HEK293T (cell line): ENCODE results near the gene ZP2.

Experiments used
- CTCF ChIA-PET: fragments of 350-600 bp; formaldehyde crosslinking; extraction: SDS; loops from one replicate; lab custom pipeline; 2021; ENCODE audit warnings: antibody characterized with exemption, inconsistent platforms; lab: Yijun Ruan, JAX
- POLR2A ChIA-PET: fragments of 350-600 bp; formaldehyde crosslinking; extraction: SDS; loops from one replicate; lab custom pipeline; 2020; ENCODE audit warnings: antibody characterized with exemption, inconsistent platforms; lab: Yijun Ruan, JAX
- DNase-seq: peaks from one replicate; pipeline ENCODE4 v3.0.0; 2012; ENCODE audit warnings: mixed read lengths; ENCODE audit errors: extremely low spot score
- ARNT ChIP-seq: fragments of 450-650 bp; IDR thresholded peaks from 2 replicates; pipeline ENCODE4 v1.6.1; 2017; ENCODE audit warnings: mild to moderate bottlenecking
- BHLHE40 ChIP-seq: fragments of 450-650 bp; IDR thresholded peaks from 2 replicates; pipeline ENCODE4 v1.6.1; 2016; ENCODE audit warnings: mild to moderate bottlenecking, moderate library complexity, borderline replicate concordance
- CTBP1 ChIP-seq: fragments of 450-650 bp; IDR thresholded peaks from 2 replicates; pipeline ENCODE4 v1.6.1; 2016; ENCODE audit warnings: borderline replicate concordance
- ELF4 ChIP-seq: fragments of 450-650 bp; IDR thresholded peaks from 2 replicates; pipeline ENCODE4 v1.6.1; 2017; ENCODE audit warnings: antibody characterized with exemption
- FOXA1 ChIP-seq: fragments of 450-650 bp; IDR thresholded peaks from 2 replicates; pipeline ENCODE4 v1.6.1; 2016; ENCODE audit warnings: mild to moderate bottlenecking
- FOXK2 ChIP-seq: fragments of 450-650 bp; IDR thresholded peaks from 2 replicates; pipeline ENCODE4 v1.6.1; 2016; ENCODE audit warnings: mild to moderate bottlenecking
- FOXM1 ChIP-seq: fragments of 450-650 bp; IDR thresholded peaks from 2 replicates; pipeline ENCODE4 v1.6.1; 2017; ENCODE audit warnings: mild to moderate bottlenecking, borderline replicate concordance
- HDGF ChIP-seq: fragments of 450-650 bp; IDR thresholded peaks from 2 replicates; pipeline ENCODE4 v1.6.1; 2017; ENCODE audit warnings: antibody characterized with exemption, borderline replicate concordance
- L3MBTL2 ChIP-seq: fragments of 450-650 bp; conservative IDR thresholded peaks from 2 replicates; pipeline ENCODE4 v1.6.1; 2016; ENCODE audit warnings: mild to moderate bottlenecking
- LEF1 ChIP-seq: fragments of 450-650 bp; IDR thresholded peaks from 2 replicates; pipeline ENCODE4 v1.6.1; 2017; ENCODE audit warnings: mild to moderate bottlenecking, borderline replicate concordance
- NFRKB ChIP-seq: fragments of 450-650 bp; IDR thresholded peaks from 2 replicates; pipeline ENCODE4 v1.6.1; 2016; ENCODE audit warnings: mild to moderate bottlenecking, moderate library complexity
- PKNOX1 ChIP-seq: fragments of 450-650 bp; IDR thresholded peaks from 2 replicates; pipeline ENCODE4 v1.6.1; 2016
- SP1 ChIP-seq: fragments of 450-650 bp; IDR thresholded peaks from 2 replicates; pipeline ENCODE4 v1.6.1; 2017
- SUZ12 ChIP-seq: fragments of 450-650 bp; IDR thresholded peaks from 2 replicates; pipeline ENCODE4 v1.6.1; 2016; ENCODE audit warnings: mild to moderate bottlenecking
- TARDBP ChIP-seq: fragments of 450-650 bp; IDR thresholded peaks from 2 replicates; pipeline ENCODE4 v1.6.1; 2016
- ZNF384 ChIP-seq: fragments of 450-650 bp; IDR thresholded peaks from 2 replicates; pipeline ENCODE4 v1.6.1; 2016

ZP2 gene

GRCh38 chr16:21194771-21195301 lies 16.5 kb downstream of the ZP2 start:
- DNase-seq, result no peak
- ChIA-PET POLR2A (interaction anchor here (1.7 kb wide), 1 partner anchor 106 kb away, joined by 3 read pairs; no protein-coding TSS in a partner anchor), CTCF (interaction anchor here (0.7 kb wide), 1 partner anchor 79 kb away, joined by 3 read pairs; no protein-coding TSS in a partner anchor)
- TF ChIP-seq ELF4 (no peak), LEF1 (no peak), SP1 (no peak), NFRKB (no peak), FOXK2 (no peak), FOXM1 (no peak), ARNT (no peak), SUZ12 (no peak), CTBP1 (no peak), BHLHE40 (no peak), L3MBTL2 (no peak), FOXA1 (no peak)

- POLR2A ChIA-PET, result no interaction called here
Observed at GRCh38 chr16:21192991-21193390, 18.4 kb downstream of the ZP2 start.

GRCh38 chr16:21190599-21190998 lies 20.8 kb downstream of the ZP2 start:
- no peak for DNase-seq
- TF ChIP-seq HDGF (no peak), FOXM1 (no peak)
- ChIA-PET CTCF (no interaction called here), POLR2A (no interaction called here)

More at GRCh38 chr16:21192991-21193390, 18.4 kb downstream of the ZP2 start:
- no peak for TF ChIP-seq ARNT
- TF ChIP-seq CTBP1, result no peak
- no peak for TF ChIP-seq FOXK2
- TF ChIP-seq FOXM1, result no peak
- TF ChIP-seq L3MBTL2, result no peak
- CTCF ChIA-PET, result no interaction called here
- no peak for DNase-seq

GRCh38 chr16:21190013-21190412 lies 21.4 kb downstream of the ZP2 start:
- CTCF ChIA-PET, result no interaction called here
- TF ChIP-seq TARDBP (no peak), PKNOX1 (no peak), SUZ12 (no peak)
- POLR2A ChIA-PET, result no interaction called here
- no peak for DNase-seq

- ChIA-PET POLR2A (interaction anchor here (0.8 kb wide), 1 partner anchor 111 kb away, joined by 4 read pairs; no protein-coding TSS in a partner anchor), CTCF (interaction anchor here (0.6 to 1.9 kb wide), 5 partner anchors 8 to 1575 kb away, joined by 3 to 9 read pairs (median 4); partner anchors contain the start of gene LDAF1)
- no peak for DNase-seq
- TF ChIP-seq BHLHE40 (no peak), FOXK2 (no peak), CTBP1 (no peak), TARDBP (no peak), FOXM1 (no peak), ARNT (no peak), HDGF (no peak), L3MBTL2 (no peak), SP1 (no peak)
Observed at GRCh38 chr16:21189311-21189710, 22.1 kb downstream of the ZP2 start.

GRCh38 chr16:21186326-21186691 lies 25.1 kb downstream of the ZP2 start:
- ChIA-PET POLR2A (interaction anchor here (0.9 kb wide), 1 partner anchor 115 kb away, joined by 4 read pairs; no protein-coding TSS in a partner anchor), CTCF (interaction anchor here (0.9 to 1.1 kb wide), 2 partner anchors 91 to 114 kb away, joined by 3 read pairs; no protein-coding TSS in a partner anchor)
- TF ChIP-seq NFRKB, result no peak
- TF ChIP-seq FOXK2, result no peak
- TF ChIP-seq FOXM1, result no peak
- TF ChIP-seq ZNF384, result no peak
- TF ChIP-seq FOXA1, result no peak
- no peak for TF ChIP-seq LEF1
- TF ChIP-seq ARNT, result no peak
- no peak for TF ChIP-seq SUZ12
- no peak for TF ChIP-seq HDGF
- no peak for TF ChIP-seq L3MBTL2
- TF ChIP-seq BHLHE40, result no peak
- TF ChIP-seq PKNOX1, result no peak
- TF ChIP-seq CTBP1, result no peak
- no peak for TF ChIP-seq ELF4
- no peak for TF ChIP-seq TARDBP
- no peak for DNase-seq

GRCh38 chr16:21185659-21186325 lies 25.6 kb downstream of the ZP2 start:
- ChIA-PET POLR2A (no interaction called here), CTCF (interaction anchor here (0.9 kb wide), 1 partner anchor 91 kb away, joined by 3 read pairs; no protein-coding TSS in a partner anchor)
- TF ChIP-seq NFRKB, result no peak
- no peak for DNase-seq
